ENCODE results near the gene NCBP1.

GRCh38 chr9:97689401-97690180 lies 56.0 kb downstream of the NCBP1 start:
- TF ChIP-seq, protein P1, sequence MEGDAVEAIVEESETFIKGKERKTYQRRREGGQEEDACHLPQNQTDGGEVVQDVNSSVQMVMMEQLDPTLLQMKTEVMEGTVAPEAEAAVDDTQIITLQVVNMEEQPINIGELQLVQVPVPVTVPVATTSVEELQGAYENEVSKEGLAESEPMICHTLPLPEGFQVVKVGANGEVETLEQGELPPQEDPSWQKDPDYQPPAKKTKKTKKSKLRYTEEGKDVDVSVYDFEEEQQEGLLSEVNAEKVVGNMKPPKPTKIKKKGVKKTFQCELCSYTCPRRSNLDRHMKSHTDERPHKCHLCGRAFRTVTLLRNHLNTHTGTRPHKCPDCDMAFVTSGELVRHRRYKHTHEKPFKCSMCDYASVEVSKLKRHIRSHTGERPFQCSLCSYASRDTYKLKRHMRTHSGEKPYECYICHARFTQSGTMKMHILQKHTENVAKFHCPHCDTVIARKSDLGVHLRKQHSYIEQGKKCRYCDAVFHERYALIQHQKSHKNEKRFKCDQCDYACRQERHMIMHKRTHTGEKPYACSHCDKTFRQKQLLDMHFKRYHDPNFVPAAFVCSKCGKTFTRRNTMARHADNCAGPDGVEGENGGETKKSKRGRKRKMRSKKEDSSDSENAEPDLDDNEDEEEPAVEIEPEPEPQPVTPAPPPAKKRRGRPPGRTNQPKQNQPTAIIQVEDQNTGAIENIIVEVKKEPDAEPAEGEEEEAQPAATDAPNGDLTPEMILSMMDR (conservative IDR thresholded peaks at IDR 0.05): no peak
- TF ChIP-seq ZFX (IDR thresholded peaks at IDR 0.05): no peak
